ENCODE results near the gene ODC1.

Gene ODC1

GRCh38 chr2:10413503-10413902 is 34.6 kb downstream of the ODC1 start:
- no peak for DNase-seq

- DNase-seq, result peak; percentile 33
Observed at GRCh38 chr2:10412380-10412779, 35.7 kb downstream of the ODC1 start.

GRCh38 chr2:10411557-10411956 is 36.6 kb downstream of the ODC1 start:
- DNase-seq, result no peak

- no peak for DNase-seq
Observed at GRCh38 chr2:10410823-10411437, 37.2 kb downstream of the ODC1 start.

- no peak for DNase-seq
Observed at GRCh38 chr2:10410001-10410822, 37.9 kb downstream of the ODC1 start.

GRCh38 chr2:10408649-10409579 is 39.2 kb downstream of the ODC1 start:
- DNase-seq, result peak; percentile 82

GRCh38 chr2:10407841-10408648 is 40.1 kb downstream of the ODC1 start:
- DNase-seq, result peak; percentile 53

GRCh38 chr2:10407432-10407831 is 40.7 kb downstream of the ODC1 start:
- no peak for DNase-seq

GRCh38 chr2:10406491-10407188 is 41.5 kb downstream of the ODC1 start:
- no peak for DNase-seq

- DNase-seq, result no peak
Observed at GRCh38 chr2:10406016-10406415, 42.1 kb downstream of the ODC1 start.

GRCh38 chr2:10405448-10405847 is 42.7 kb downstream of the ODC1 start:
- no peak for DNase-seq

- no peak for DNase-seq
Observed at GRCh38 chr2:10404324-10405143, 43.6 kb downstream of the ODC1 start.

- DNase-seq, result no peak
Observed at GRCh38 chr2:10402653-10403215, 45.4 kb downstream of the ODC1 start.

GRCh38 chr2:10402062-10402585 is 46.0 kb downstream of the ODC1 start:
- no peak for DNase-seq

- no peak for DNase-seq
Observed at GRCh38 chr2:10400978-10401951, 46.9 kb downstream of the ODC1 start.

GRCh38 chr2:10400568-10400977 is 47.6 kb downstream of the ODC1 start:
- no peak for DNase-seq

GRCh38 chr2:10400002-10400401 is 48.1 kb downstream of the ODC1 start:
- no peak for DNase-seq

- DNase-seq, result no peak
Observed at GRCh38 chr2:10399358-10399757, 48.8 kb downstream of the ODC1 start.

- no peak for DNase-seq
Observed at GRCh38 chr2:10398496-10398895, 49.6 kb downstream of the ODC1 start.
